NCI-H2081 treated with DMSO at 0.1 percent for 48 hours (cell line): ENCODE data around the gene FBN1.

ENCODE experiments used
- DNase-seq: peaks from one replicate; lab custom pipeline; 2025; lab: John Stamatoyannopoulos, UW

The FBN1 gene

GRCh38 chr15:48622237-48622636 is 23.3 kb downstream of the FBN1 start:
- DNase-seq = no peak

DNA sequence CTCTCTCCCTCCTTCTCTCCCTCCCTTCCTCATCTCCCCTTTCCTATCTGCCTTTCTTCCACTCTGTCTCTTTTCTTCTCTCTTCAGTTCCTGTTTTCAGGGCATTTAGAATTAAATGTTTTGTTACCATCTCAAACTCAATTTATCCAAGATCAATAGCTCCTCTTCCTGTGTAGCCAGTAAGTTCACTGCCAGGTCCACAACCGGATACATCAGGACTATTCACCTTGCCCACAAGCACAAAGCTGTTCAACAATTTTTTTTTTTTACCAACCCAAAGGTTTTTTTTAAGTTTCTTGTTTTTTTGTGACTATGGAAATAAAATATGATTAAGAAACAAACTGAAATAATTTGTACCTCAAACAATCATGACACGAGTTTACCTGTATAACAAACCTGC is 26.1 kb downstream of the FBN1 start:
- DNase-seq = no peak

- DNase-seq = no peak
Observed at GRCh38 chr15:48617619-48618018, 27.9 kb downstream of the FBN1 start.

DNA sequence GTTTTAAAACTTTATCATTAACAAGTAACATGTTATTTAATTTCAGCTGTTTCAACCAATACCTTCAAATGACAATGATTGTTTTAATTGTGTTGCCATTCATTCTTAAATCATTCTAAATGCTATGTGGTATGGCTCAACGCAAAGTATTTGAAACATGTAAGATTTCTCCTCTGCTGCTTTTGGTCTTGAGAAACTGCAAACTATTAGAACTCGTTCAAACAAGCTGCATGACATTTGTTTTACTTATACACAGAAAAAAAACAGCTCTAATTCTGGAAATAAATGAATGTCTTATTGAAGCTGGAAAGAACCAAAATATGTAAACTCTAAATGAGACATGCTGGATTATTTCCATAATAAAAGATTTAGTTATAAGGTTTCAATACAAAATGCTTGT is 29.3 kb downstream of the FBN1 start:
- DNase-seq = no peak

DNA sequence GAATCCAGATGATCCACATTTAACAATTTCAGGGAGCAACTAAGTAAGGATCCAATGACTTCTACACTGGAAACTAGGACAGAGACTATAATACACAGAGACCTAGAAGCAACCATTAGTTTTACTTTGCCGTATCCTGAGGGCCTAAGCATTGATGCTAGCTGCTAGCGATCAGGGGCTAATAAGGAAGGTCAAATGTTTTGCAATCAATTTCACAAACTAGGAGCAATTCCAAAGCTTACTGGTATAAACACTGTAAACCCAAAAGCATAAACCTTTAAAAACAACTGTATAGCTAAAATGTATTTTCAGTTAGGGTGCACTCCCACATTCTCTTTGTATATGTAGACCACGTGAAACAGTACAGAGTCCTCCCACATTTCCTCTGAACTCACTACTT is 31.5 kb downstream of the FBN1 start:
- no peak for DNase-seq

GRCh38 chr15:48609486-48609885 is 36.0 kb downstream of the FBN1 start:
- no peak for DNase-seq

GRCh38 chr15:48607846-48608245 is 37.7 kb downstream of the FBN1 start:
- DNase-seq = no peak

DNA sequence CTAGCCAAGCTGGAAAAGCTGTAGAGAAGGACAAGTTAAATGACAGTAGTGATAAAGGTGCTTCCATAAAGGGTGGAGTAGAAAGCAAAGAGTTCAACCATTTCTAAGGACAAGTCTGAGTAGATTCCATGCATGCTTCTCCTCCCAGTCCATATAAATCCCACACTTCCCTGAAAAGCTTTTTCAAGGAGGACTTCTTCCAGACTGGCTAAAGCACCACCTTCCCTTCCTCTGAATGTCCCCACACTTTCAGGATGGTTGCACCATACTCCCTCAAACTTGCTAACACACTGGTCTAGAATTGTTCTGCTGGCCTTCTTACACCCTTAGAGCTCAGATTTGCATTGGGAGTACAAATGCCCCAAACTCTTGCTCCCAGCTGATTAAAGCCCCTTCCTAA is 40.9 kb downstream of the FBN1 start:
- DNase-seq = no peak

DNA sequence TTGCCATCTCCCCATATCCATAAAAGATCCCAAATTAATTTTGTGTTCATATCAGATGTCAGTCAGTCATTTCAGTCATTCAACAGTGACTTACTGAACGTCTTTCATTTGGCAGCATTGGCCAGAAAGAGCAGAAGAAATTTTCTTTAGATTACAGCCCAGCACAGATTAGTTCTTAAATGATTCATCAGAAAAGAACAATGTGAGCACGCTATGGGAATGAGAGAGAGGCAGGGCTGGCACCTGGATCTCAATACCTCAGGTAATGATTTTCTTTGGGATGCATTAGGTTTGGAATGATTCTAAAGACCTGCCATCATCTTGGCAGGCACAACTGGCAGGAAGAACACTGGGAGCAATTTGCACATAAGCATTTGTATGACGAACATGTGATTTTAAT is 41.6 kb downstream of the FBN1 start:
- DNase-seq = no peak

DNA sequence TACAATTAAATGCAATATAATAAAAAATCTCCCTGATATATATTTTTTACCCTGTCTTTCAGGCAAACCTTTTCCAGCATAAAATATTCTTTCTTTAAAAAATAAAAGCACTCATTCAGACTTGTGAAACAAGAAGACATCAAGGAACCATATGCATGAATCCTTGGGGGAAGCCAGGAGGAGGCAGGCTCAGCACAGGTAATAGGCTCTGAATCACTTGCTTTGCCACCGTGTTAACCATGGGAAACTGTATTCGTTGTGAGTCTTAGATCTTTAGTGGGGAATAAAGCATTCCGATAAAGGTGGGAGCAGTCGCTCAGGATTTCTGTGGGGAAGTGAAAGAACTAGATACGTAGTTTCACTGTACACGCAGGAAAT is 42.4 kb downstream of the FBN1 start:
- no peak for DNase-seq

DNA sequence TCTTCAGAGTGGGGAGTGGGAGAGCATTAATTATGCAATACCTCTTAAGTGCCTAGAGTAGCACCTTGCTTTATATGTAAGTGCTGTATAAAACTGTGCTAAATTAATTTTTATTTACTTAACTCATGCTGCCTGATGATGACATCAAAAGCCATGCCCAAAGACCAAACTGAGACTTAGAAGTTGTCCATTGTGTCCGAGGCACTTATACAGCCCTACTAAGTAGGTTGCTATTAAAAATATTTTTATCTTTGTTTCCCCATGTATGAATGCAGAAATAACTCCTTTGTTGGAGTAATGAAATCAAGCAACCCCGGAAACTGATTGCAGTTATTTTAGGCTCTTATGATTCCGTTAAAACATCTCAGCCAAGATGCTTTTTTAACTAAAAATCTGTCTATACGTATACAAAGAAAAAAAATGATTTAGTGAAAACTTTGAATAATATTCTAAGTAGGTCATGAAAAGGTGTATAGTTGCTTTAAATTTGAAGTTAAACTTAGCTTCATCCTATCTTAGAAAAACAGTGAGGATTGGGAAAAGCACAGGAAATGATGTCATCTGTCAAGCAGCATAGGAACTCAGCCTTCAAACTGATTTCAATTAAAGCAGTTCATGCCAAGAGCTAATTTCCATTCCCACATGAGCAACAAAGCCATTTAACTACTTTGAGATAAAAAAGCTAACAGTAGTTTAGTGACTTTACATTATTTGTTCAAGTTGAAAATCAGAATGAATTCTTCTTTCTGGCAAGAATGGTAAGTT is 43.0 kb downstream of the FBN1 start:
- DNase-seq = no peak

GRCh38 chr15:48601095-48601494 is 44.4 kb downstream of the FBN1 start:
- no peak for DNase-seq

GRCh38 chr15:48596841-48597240 is 48.7 kb downstream of the FBN1 start:
- no peak for DNase-seq

DNA sequence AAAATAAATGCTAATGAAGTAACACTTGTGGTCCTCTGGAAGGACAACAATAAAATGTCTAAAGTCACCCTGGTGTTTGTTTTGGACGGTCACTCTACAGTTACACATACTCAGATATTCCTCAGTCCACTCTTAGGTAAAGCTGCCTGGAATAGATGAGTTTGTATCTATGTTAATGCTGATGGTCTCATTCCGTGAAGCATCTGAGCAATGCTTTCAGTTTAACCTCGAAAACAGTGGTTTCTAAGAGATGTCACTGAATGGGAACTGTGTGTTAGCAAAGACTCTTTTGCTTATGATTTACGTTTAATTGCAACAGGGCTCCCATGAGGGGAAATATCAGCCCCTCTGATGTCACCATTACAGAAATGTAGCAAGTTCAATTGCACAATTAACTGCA is 49.1 kb downstream of the FBN1 start:
- no peak for DNase-seq

- DNase-seq = no peak
Observed at GRCh38 chr15:48595981-48596380, 49.5 kb downstream of the FBN1 start.

- no peak for DNase-seq
Observed at GRCh38 chr15:48592933-48593332, 52.6 kb downstream of the FBN1 start.

DNA sequence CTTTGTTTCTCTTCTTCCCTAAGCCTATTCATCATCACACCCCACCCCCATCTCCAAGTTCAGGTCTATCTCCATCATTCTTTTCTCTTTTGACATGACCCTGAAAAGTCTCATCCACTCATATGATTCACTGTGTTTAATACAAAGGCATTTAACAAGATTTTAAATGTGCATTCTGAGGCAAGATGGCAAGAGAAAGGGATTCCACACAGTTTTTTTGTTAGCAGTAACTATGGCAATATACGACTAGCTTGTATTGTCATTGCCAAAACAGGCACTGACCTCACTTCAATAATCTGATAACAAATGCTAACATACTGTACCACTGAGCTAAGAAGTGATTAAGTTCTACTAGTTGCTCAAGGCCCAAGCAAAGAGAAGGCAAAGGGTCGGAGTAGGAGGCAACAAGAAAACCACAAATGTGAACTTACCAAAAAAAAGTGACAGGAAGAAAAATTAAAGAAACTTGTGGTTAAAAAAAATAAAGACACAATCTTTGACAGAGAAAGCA is 53.2 kb downstream of the FBN1 start:
- no peak for DNase-seq

GRCh38 chr15:48590723-48591122 is 54.8 kb downstream of the FBN1 start:
- no peak for DNase-seq

- DNase-seq = no peak
Observed at GRCh38 chr15:48584812-48585563, 60.5 kb downstream of the FBN1 start.

GRCh38 chr15:48584090-48584811 is 61.3 kb downstream of the FBN1 start:
- DNase-seq = no peak

DNA sequence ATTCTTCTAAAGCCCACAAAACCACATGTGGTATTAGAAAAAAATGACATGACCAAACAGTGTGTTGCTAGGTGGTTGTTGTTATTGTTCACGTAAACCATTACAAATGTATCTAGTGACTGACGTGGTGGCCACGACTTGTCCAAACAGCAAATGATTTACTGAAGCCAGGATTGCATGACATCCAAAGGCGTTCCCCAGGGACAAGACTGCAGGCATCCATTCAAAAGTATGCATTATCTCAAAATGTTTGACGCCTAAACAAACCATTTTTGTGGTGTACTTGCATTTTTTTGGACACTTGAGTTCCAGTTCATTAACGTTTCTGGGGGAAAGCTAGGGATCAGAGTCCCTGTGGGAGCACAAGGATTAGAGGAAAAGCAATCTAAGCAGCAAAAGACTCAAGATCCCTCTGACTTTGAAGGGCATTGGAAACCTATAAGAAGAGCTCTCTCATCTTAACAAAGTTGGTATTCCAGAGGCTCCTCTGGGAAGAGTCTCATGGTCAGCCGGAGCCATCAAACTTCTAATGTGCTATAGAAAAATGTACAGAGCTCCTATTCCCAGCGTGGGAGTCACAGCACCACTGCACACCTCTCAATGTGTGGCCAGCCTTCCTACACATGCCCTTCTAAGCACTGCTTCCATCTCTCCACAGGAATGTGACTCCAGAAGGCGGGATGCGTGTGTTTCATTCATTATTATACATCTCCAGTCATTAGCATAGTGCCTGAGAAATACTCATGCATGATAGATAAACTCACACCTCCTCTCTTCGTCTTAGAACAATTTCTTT is 62.9 kb downstream of the FBN1 start:
- no peak for DNase-seq

- DNase-seq = no peak
Observed at GRCh38 chr15:48581219-48581618, 64.3 kb downstream of the FBN1 start.
